GM23248 (cell line): ENCODE results near the gene ILK. TPM values are rescaled to one million over a fixed set of nuclear protein-coding genes. Genes with fewer than 3 reads are reported as not detected.
A peak's percentile ranks its signal among the peaks of the same experiment; 100 is the strongest.

ENCODE experiments used
- DNase-seq: peaks from one replicate; pipeline ENCODE4 v3.0.0-alpha.2; 2015
- H2AFZ ChIP-seq: fragments of 200-600 bp; sonication (generic); 2 replicates; pipeline ENCODE4 v1.6.1; 2016; ENCODE audit warnings: antibody characterized with exemption
- H3F3A ChIP-seq: fragments of 200-600 bp; sonication (generic); 2 replicates; pipeline ENCODE4 v1.6.1; 2016; ENCODE audit warnings: mild to moderate bottlenecking, antibody characterized with exemption, mixed run types; ENCODE audit not compliant: insufficient read depth
- H3K27ac ChIP-seq: fragments of 200-600 bp; sonication (generic); 2 replicates; pipeline ENCODE4 v1.5.1; 2016; ENCODE audit warnings: mild to moderate bottlenecking
- H3K27me3 ChIP-seq: fragments of 200-600 bp; sonication (generic); replicated peaks from 2 replicates; pipeline ENCODE4 v1.6.1; 2016; ENCODE audit warnings: mild to moderate bottlenecking; ENCODE audit not compliant: insufficient read depth
- H3K36me3 ChIP-seq: fragments of 200-600 bp; sonication (generic); 2 replicates; pipeline ENCODE4 v1.6.1; 2016; ENCODE audit warnings: low read depth, mild to moderate bottlenecking
- H3K4me1 ChIP-seq: fragments of 200-600 bp; sonication (generic); 2 replicates; pipeline ENCODE4 v1.6.1; 2016; ENCODE audit warnings: mild to moderate bottlenecking; ENCODE audit not compliant: insufficient read depth
- H3K4me2 ChIP-seq: fragments of 200-600 bp; sonication (generic); one replicate; pipeline ENCODE4 v1.6.1; 2016; ENCODE audit warnings: mild to moderate bottlenecking; ENCODE audit not compliant: unreplicated experiment
- H3K4me3 ChIP-seq: fragments of 200-600 bp; sonication (generic); 2 replicates; pipeline ENCODE4 v1.5.1; 2016; ENCODE audit warnings: mild to moderate bottlenecking
- H3K79me2 ChIP-seq: fragments of 200-600 bp; sonication (generic); 2 replicates; pipeline ENCODE4 v1.6.1; 2016; ENCODE audit warnings: mild to moderate bottlenecking; ENCODE audit not compliant: insufficient read depth
- H3K9ac ChIP-seq: fragments of 200-600 bp; sonication (generic); 2 replicates; pipeline ENCODE4 v1.6.1; 2016; ENCODE audit warnings: mild to moderate bottlenecking
- H3K9me2 ChIP-seq: fragments of 200-600 bp; sonication (generic); 2 replicates; pipeline ENCODE4 v1.6.1; 2016; ENCODE audit warnings: mixed run types, mild to moderate bottlenecking, moderate library complexity; ENCODE audit not compliant: insufficient read depth
- H3K9me3 ChIP-seq: fragments of 200-600 bp; sonication (generic); one replicate; pipeline ENCODE4 v1.6.1; 2017; ENCODE audit warnings: low read depth
- H4K20me1 ChIP-seq: fragments of 200-600 bp; sonication (generic); 2 replicates; pipeline ENCODE4 v1.6.0; 2016; ENCODE audit not compliant: insufficient read depth
- EZH2 ChIP-seq: fragments of 200-600 bp; sonication (generic); IDR thresholded peaks from 2 replicates; pipeline ENCODE4 v1.6.1; 2018; ENCODE audit warnings: antibody characterized with exemption, mild to moderate bottlenecking; ENCODE audit not compliant: insufficient read depth, poor library complexity, severe bottlenecking
- EZH2phosphoT487 ChIP-seq: fragments of 200-600 bp; sonication (generic); IDR thresholded peaks from 2 replicates; pipeline ENCODE4 v1.6.1; 2018; ENCODE audit warnings: antibody characterized with exemption, moderate library complexity, mild to moderate bottlenecking, low read depth; ENCODE audit not compliant: insufficient read depth
- WGBS, 2 experiments: methylation state at CpG; one replicate each; pipeline ENCODE4 v1.1.6; 2015 to 2017; ENCODE audit warnings: low lambda C conversion rate in 2 of 2, low coverage in 1 of 2; ENCODE audit errors: missing lambda C conversion rate in 2 of 2; 5-methylcytosine and 5-hydroxymethylcytosine counted together
- in situ Hi-C: fragments of 300-500 bp; cut with MboI; formaldehyde crosslinking; loops from 2 replicates; pipeline ENCODE4 v1.15.0; 2020
- polyA plus RNA-seq: library from polyadenylated mRNA; unstranded; fragments of >200 nt; fragmentation: Nextera tagmentation; extraction: Ambion mirVana; gene quantifications from 2 replicates; pipeline ENCODE4 v1.2.1, GENCODE V29; 2016
- total RNA-seq: library from RNA; depleted of rRNA; stranded (reverse); fragments of >200 nt; shearing (Covaris generic); gene quantifications from 2 replicates; pipeline ENCODE4 v1.2.3, GENCODE V29; 2014

ILK gene
- total and polyA plus RNA-seq, 2 experiments from 2014 or later: 242 to 256 TPM

DNA sequence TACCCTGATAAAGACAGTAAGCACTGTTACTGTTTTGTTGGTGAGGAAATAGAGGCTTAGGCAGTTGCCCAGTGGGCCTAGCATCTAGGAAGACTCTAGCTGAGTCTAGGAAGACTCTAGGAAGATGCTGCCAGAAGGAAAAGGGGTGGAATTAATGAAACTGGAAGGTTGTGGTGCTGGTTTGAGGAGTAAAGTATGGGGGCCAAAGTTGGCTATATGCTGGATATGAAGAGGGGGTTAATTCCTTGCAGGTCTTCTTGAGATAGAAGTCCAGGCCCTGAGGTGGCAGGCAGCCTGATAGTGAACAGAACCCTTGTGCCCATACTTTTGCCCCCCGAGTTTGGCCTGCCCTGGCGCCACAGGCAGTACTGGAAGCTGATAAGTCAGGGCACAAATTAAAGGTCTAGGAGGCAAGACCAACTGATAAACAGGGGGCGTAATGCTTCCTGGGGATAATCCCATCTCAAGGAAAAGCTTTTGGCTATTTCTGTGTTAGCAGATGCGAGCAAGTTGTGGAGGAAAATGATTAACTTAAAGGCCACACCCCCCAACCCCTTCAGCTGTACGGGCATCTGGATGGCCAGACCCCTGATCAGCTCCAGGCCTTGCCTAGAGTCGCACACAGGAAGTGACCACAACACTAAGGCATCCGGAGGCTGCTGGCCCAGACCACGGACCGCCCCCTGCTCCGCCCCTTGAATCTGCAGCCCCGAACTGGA, 3.1 kb downstream of the ILK start:
- Histone ChIP-seq H3K36me3 (peaks cover 32% of the 10 kb centered on the region), H3K4me3 (peak overlapping the region; percentile 96), H3K9me3 (no peaks in the 10 kb centered on the region), H2AFZ (peak overlapping the region; percentile 7; the same call in 1 of the 2 replicates), H3K27ac (peak overlapping the region; percentile 63), H3K4me2 (peak overlapping the region; percentile 98), H3K27me3 (no peaks in the 10 kb centered on the region), H3K4me1 (peaks cover 48% of the 10 kb centered on the region), H4K20me1 (no peaks in the 10 kb centered on the region), H3K9me2 (no peaks in the 10 kb centered on the region), H3F3A (peaks cover 67% of the 10 kb centered on the region), H3K79me2 (peaks cover 97% of the 10 kb centered on the region), H3K9ac (peak overlapping the region; percentile 88)
- TF ChIP-seq EZH2 (no peak), EZH2phosphoT487 (no peak)
- WGBS, 2 experiments: 7% methylated on average over 11 of the region's 11 CpGs
- in situ Hi-C loops: no loop called here
- DNase-seq: peak; percentile 94

GRCh38 chr11:6607190-6607795, 3.7 kb downstream of the ILK start:
- TF ChIP-seq EZH2 (no peak), EZH2phosphoT487 (no peak)
- Histone ChIP-seq H3K36me3 (peaks cover 32% of the 10 kb centered on the region), H3K9ac (peak overlapping the region; percentile 41; the same call in 1 of the 2 replicates), H3K4me2 (peak overlapping the region; percentile 98), H3K9me3 (no peaks in the 10 kb centered on the region), H3K4me1 (peaks cover 41% of the 10 kb centered on the region), H3F3A (peaks cover 67% of the 10 kb centered on the region), H4K20me1 (no peaks in the 10 kb centered on the region), H3K27ac (peak overlapping the region; percentile 63), H2AFZ (no peak overlapping the region), H3K27me3 (no peaks in the 10 kb centered on the region), H3K4me3 (peak overlapping the region; percentile 49), H3K9me2 (no peaks in the 10 kb centered on the region), H3K79me2 (peaks cover 91% of the 10 kb centered on the region)
- in situ Hi-C loops: no loop called here
- DNase-seq: no peak

- in situ Hi-C loops: no loop called here
- peak overlapping the region; percentile 63; the same call in 1 of the 2 replicates for H3K27ac ChIP-seq
- peaks cover 32% of the 10 kb centered on the region for H3K36me3 ChIP-seq
- no peak overlapping the region for H3K4me3 ChIP-seq
- peak overlapping the region; percentile 98 for H3K4me2 ChIP-seq
- H4K20me1 ChIP-seq: no peaks in the 10 kb centered on the region
- DNase-seq: no peak
- H3K9me2 ChIP-seq: no peaks in the 10 kb centered on the region
- TF ChIP-seq EZH2: no peak
- no peak for TF ChIP-seq EZH2phosphoT487
- H3K4me1 ChIP-seq: peaks cover 43% of the 10 kb centered on the region
- no peak overlapping the region for H2AFZ ChIP-seq
- H3K27me3 ChIP-seq: no peaks in the 10 kb centered on the region
- WGBS, 2 experiments: 81 to 83% methylated on average over 9 of the region's 9 CpGs
- no peak overlapping the region for H3K9ac ChIP-seq
- H3F3A ChIP-seq: peaks cover 74% of the 10 kb centered on the region
- no peaks in the 10 kb centered on the region for H3K9me3 ChIP-seq
- peaks cover 84% of the 10 kb centered on the region for H3K79me2 ChIP-seq
Measured at GRCh38 chr11:6608011-6608410, 4.4 kb downstream of the ILK start.

GRCh38 chr11:6608726-6609501, 5.3 kb downstream of the ILK start:
- Histone ChIP-seq H3K4me1 (peaks cover 45% of the 10 kb centered on the region), H3K9me2 (no peaks in the 10 kb centered on the region), H4K20me1 (no peaks in the 10 kb centered on the region), H3K4me3 (no peak overlapping the region), H3K36me3 (peaks cover 32% of the 10 kb centered on the region), H3F3A (peaks cover 81% of the 10 kb centered on the region), H3K4me2 (no peak overlapping the region), H3K27me3 (no peaks in the 10 kb centered on the region), H3K9me3 (no peaks in the 10 kb centered on the region), H3K9ac (no peak overlapping the region), H3K27ac (peak overlapping the region; percentile 3; the same call in 1 of the 2 replicates), H3K79me2 (peaks cover 76% of the 10 kb centered on the region), H2AFZ (no peak overlapping the region)
- no peak for TF ChIP-seq EZH2
- no peak for TF ChIP-seq EZH2phosphoT487
- WGBS, 2 experiments: 86 to 87% methylated on average over 14 of the region's 14 CpGs
- no peak for DNase-seq
- in situ Hi-C loops: no loop called here
